C4-2B (cell line): ENCODE measurements around the gene F7.

Experiments used
- H3K27ac ChIP-seq: fragments of 450-650 bp; 2 replicates; pipeline ENCODE4 v1.5.1; 2017
- CTCF ChIP-seq: fragments of 450-650 bp; conservative IDR thresholded peaks from 2 replicates; pipeline ENCODE4 v1.5.1; 2017; ENCODE audit warnings: mild to moderate bottlenecking
- ZFX ChIP-seq: fragments of 450-650 bp; IDR thresholded peaks from 2 replicates; pipeline ENCODE4 v1.6.1; 2017

Gene F7

GRCh38 chr13:113135281-113135760 lies 29.7 kb downstream of the F7 start:
- no peak overlapping the region for H3K27ac ChIP-seq
- no peak for TF ChIP-seq CTCF
- no peak for TF ChIP-seq ZFX

- no peak overlapping the region for H3K27ac ChIP-seq
These were observed 32.2 kb downstream of the F7 start for GRCh38 chr13:113137691-113138298.

GRCh38 chr13:113138792-113139551 lies 33.4 kb downstream of the F7 start:
- H3K27ac ChIP-seq: no peak overlapping the region
- TF ChIP-seq ZFX (no peak), CTCF (no peak)

More at GRCh38 chr13:113137691-113138298, 32.2 kb downstream of the F7 start:
- TF ChIP-seq ZFX (no peak), CTCF (no peak)

GRCh38 chr13:113139577-113139976 lies 34.0 kb downstream of the F7 start:
- no peak overlapping the region for H3K27ac ChIP-seq
- TF ChIP-seq CTCF: no peak
- no peak for TF ChIP-seq ZFX

- TF ChIP-seq CTCF (no peak), ZFX (peak; percentile 28; the same call in 1 of the 2 replicates)
- H3K27ac ChIP-seq: peak overlapping the region; percentile 42
These were observed 35.3 kb downstream of the F7 start for GRCh38 chr13:113140677-113141600.

GRCh38 chr13:113141601-113141970 lies 36.0 kb downstream of the F7 start:
- H3K27ac ChIP-seq: peak overlapping the region; percentile 42; the same call in 1 of the 2 replicates
- no peak for TF ChIP-seq ZFX
- TF ChIP-seq CTCF: no peak
